ENCODE measurements around the gene PYY. TPM values are rescaled to one million over a fixed set of nuclear protein-coding genes. Genes with fewer than 3 reads are reported as not detected.
"Not testable (repeated sequence)": the region's sequence is repeated elsewhere in the genome, so short reads cannot be mapped to it uniquely, and the experiment has no call there.

Gene PYY
- total and polyA plus RNA-seq, 4 donors = 0.05 to 0.25 TPM; not detected in 2

GRCh38 chr17:43939886-43940285 lies 13.9 kb downstream of the PYY start:
- H3K9me3 ChIP-seq (ENCODE audit: control insufficient read depth in 4 of 4, insufficient read depth in 3 of 4, low read length in 3 of 4) = no peaks in the 10 kb centered on the region
- H3K4me1 ChIP-seq (ENCODE audit: control insufficient read depth in 5 of 5, insufficient read depth in 5 of 5, low read length in 5 of 5) = peaks cover 0 to 4% (median 0%) of the 10 kb centered on the region in 5 donors
- ATAC-seq (ENCODE audit: insufficient read depth, low FRiP score) = no peak
- H3K27ac ChIP-seq (ENCODE audit: low read depth in 1 of 2, low read length in 1 of 2) = no peak overlapping the region
- no peak for DNase-seq
- no peak overlapping the region for H3K4me3 ChIP-seq
- H3K27me3 ChIP-seq (ENCODE audit: control insufficient read depth in 3 of 3, insufficient read depth in 3 of 3, low read length in 2 of 3) = peaks cover 0 to 8% (median 6%) of the 10 kb centered on the region in 3 donors
- H3K9ac ChIP-seq (ENCODE audit: insufficient read depth in 1 of 2, low read length in 2 of 2) = no peak overlapping the region
- WGBS, 2 donors = 94 to 95% methylated on average over 5 of the region's 5 CpGs
- TF ChIP-seq CTCF (IDR thresholded peaks at IDR 0.05; ENCODE audit: control extremely low read depth, extremely low read depth) = no peak
- no peaks in the 10 kb centered on the region for H3K36me3 ChIP-seq (ENCODE audit: control insufficient read depth in 4 of 4, insufficient read depth in 4 of 4, low read length in 4 of 4)

GRCh38 chr17:43939452-43939851 lies 14.3 kb downstream of the PYY start:
- H3K9ac ChIP-seq (ENCODE audit: insufficient read depth in 1 of 2, low read length in 2 of 2); H3K9me3 ChIP-seq (ENCODE audit: control insufficient read depth in 4 of 4, insufficient read depth in 3 of 4, low read length in 3 of 4); H3K27me3 ChIP-seq (ENCODE audit: control insufficient read depth in 3 of 3, insufficient read depth in 3 of 3, low read length in 2 of 3); ATAC-seq (ENCODE audit: insufficient read depth, low FRiP score); H3K4me3 ChIP-seq; DNase-seq; H3K27ac ChIP-seq (ENCODE audit: low read depth in 1 of 2, low read length in 1 of 2); H3K36me3 ChIP-seq (ENCODE audit: control insufficient read depth in 4 of 4, insufficient read depth in 4 of 4, low read length in 4 of 4); H3K4me1 ChIP-seq (ENCODE audit: control insufficient read depth in 5 of 5, insufficient read depth in 5 of 5, low read length in 5 of 5): not testable (repeated sequence)
- 98% methylated on average over 3 of the region's 3 CpGs for WGBS, 2 donors

- peaks cover 0 to 8% (median 6%) of the 10 kb centered on the region in 3 donors for H3K27me3 ChIP-seq (ENCODE audit: control insufficient read depth in 3 of 3, insufficient read depth in 3 of 3, low read length in 2 of 3)
- H3K9ac ChIP-seq (ENCODE audit: insufficient read depth in 1 of 2, low read length in 2 of 2) = no peak overlapping the region
- H3K9me3 ChIP-seq (ENCODE audit: control insufficient read depth in 4 of 4, insufficient read depth in 3 of 4, low read length in 3 of 4) = no peaks in the 10 kb centered on the region
- H3K4me3 ChIP-seq = no peak overlapping the region
- 68 to 70% methylated on average over 6 of the region's 6 CpGs for WGBS, 2 donors
- DNase-seq (no peak), ATAC-seq (ENCODE audit: insufficient read depth, low FRiP score) (no peak)
- no peak overlapping the region for H3K27ac ChIP-seq (ENCODE audit: low read depth in 1 of 2, low read length in 1 of 2)
- H3K36me3 ChIP-seq (ENCODE audit: control insufficient read depth in 4 of 4, insufficient read depth in 4 of 4, low read length in 4 of 4) = no peaks in the 10 kb centered on the region
- TF ChIP-seq CTCF (IDR thresholded peaks at IDR 0.05; ENCODE audit: control extremely low read depth, extremely low read depth) = no peak
- H3K4me1 ChIP-seq (ENCODE audit: control insufficient read depth in 5 of 5, insufficient read depth in 5 of 5, low read length in 5 of 5) = peaks cover 0 to 4% (median 0%) of the 10 kb centered on the region in 5 donors
Measured at GRCh38 chr17:43938838-43939182, 14.9 kb downstream of the PYY start.

GRCh38 chr17:43936434-43936833 lies 17.3 kb downstream of the PYY start:
- DNase-seq (no peak), ATAC-seq (ENCODE audit: insufficient read depth, low FRiP score) (no peak)
- no peaks in the 10 kb centered on the region for H3K36me3 ChIP-seq (ENCODE audit: control insufficient read depth in 4 of 4, insufficient read depth in 4 of 4, low read length in 4 of 4)
- no peak for TF ChIP-seq CTCF (IDR thresholded peaks at IDR 0.05; ENCODE audit: control extremely low read depth, extremely low read depth)
- WGBS, 2 donors = 94 to 95% methylated on average over 3 of the region's 3 CpGs
- no peak overlapping the region for H3K27ac ChIP-seq (ENCODE audit: low read depth in 1 of 2, low read length in 1 of 2)
- H3K9ac ChIP-seq (ENCODE audit: insufficient read depth in 1 of 2, low read length in 2 of 2) = no peak overlapping the region
- H3K4me3 ChIP-seq = no peak overlapping the region
- H3K9me3 ChIP-seq (ENCODE audit: control insufficient read depth in 4 of 4, insufficient read depth in 3 of 4, low read length in 3 of 4) = no peaks in the 10 kb centered on the region
- peaks cover 0 to 9% (median 6%) of the 10 kb centered on the region in 3 donors for H3K27me3 ChIP-seq (ENCODE audit: control insufficient read depth in 3 of 3, insufficient read depth in 3 of 3, low read length in 2 of 3)
- H3K4me1 ChIP-seq (ENCODE audit: control insufficient read depth in 5 of 5, insufficient read depth in 5 of 5, low read length in 5 of 5) = peaks cover 0 to 4% (median 0%) of the 10 kb centered on the region in 5 donors

All from lung (tissue), 12 donors.